Esophagus squamous epithelium (tissue), 5 donors: ENCODE data around the gene GATA2. TPM values are rescaled to one million over a fixed set of nuclear protein-coding genes. Genes with fewer than 3 reads are reported as not detected.

Experiments
- DNase-seq: peaks from one replicate; lab custom pipeline; 2025; lab: John Stamatoyannopoulos, UW
- H3K27ac ChIP-seq, 4 donors: fragments of 200-600 bp; sonication (generic); one replicate each; pipeline ENCODE4 v1.5.1; 2016 to 2019; ENCODE audit warnings: mild to moderate bottlenecking in 1 of 4
- H3K27me3 ChIP-seq, 4 donors: fragments of 200-600 bp; sonication (generic); 1 replicate in 3 of 4; 2 replicates in 1 of 4; pipeline versions ENCODE4 v1.5.1 to v1.6.0; 2017 to 2021; ENCODE audit warnings: antibody characterized with exemption in 1 of 4
- H3K36me3 ChIP-seq, 3 donors: fragments of 200-600 bp; sonication (generic); one replicate each; pipeline ENCODE4 v1.5.1; 2016 to 2019
- H3K4me1 ChIP-seq, 3 donors: fragments of 200-600 bp; sonication (generic); one replicate each; pipeline ENCODE4 v1.5.1; 2017 to 2019
- H3K4me3 ChIP-seq, 4 donors: fragments of 200-600 bp; sonication (generic); 1 replicate in 3 of 4; 2 replicates in 1 of 4; pipeline ENCODE4 v1.5.1; 2016 to 2019; ENCODE audit warnings: mild to moderate bottlenecking in 2 of 4, moderate library complexity in 1 of 4
- H3K9me3 ChIP-seq, 3 donors: fragments of 200-600 bp; sonication (generic); one replicate each; pipeline ENCODE4 v1.5.1; 2016 to 2019
- CTCF ChIP-seq, 6 experiments: fragments of 450-650 bp in 4 of 6; fragments of 200-600 bp in 2 of 6; sonication (generic) in 2 of 6; IDR thresholded peaks; one replicate each; pipeline ENCODE4 v1.5.1; 2016 to 2019; ENCODE audit warnings: antibody characterized with exemption in 6 of 6, mild to moderate bottlenecking in 4 of 6, moderate library complexity in 4 of 6
- POLR2A ChIP-seq, 4 donors: fragments of 450-650 bp; IDR thresholded peaks; one replicate each; pipeline ENCODE4 v1.6.1; 2017; ENCODE audit warnings: antibody characterized with exemption in 4 of 4, mild to moderate bottlenecking in 4 of 4, moderate library complexity in 3 of 4
- WGBS, 2 donors: methylation state at CpG; one replicate each; pipeline ENCODE4 v1.1.5; 2018; 5-methylcytosine and 5-hydroxymethylcytosine counted together
- intact Hi-C: fragments of 100-400 bp; cut with DNase I; formaldehyde crosslinking; loops from one replicate; pipeline ENCODE4 v1.15.0; 2022
- total RNA-seq, 4 donors: library from RNA; depleted of rRNA; stranded (reverse); fragments of >200 nt; gene quantifications; one replicate each; pipeline ENCODE4 v1.1.0, GENCODE V29; 2016
- donor health status: DM: yes; HTN: yes; CAD: no.

The GATA2 gene
- total RNA-seq, 4 donors from 2014 or later: 1.6 to 12.8 (median 1.9) TPM

GRCh38 chr3:128455116-128455515 is 37.9 kb downstream of the GATA2 start:
- H3K4me1 ChIP-seq: no peaks in the 10 kb centered on the region
- 67 to 78% methylated on average over 5 of the region's 5 CpGs for WGBS, 2 donors
- intact Hi-C loops: no loop called here
- no peak for TF ChIP-seq POLR2A (IDR thresholded peaks at IDR 0.05)
- TF ChIP-seq CTCF (IDR thresholded peaks at IDR 0.05): no peak
- no peaks in the 10 kb centered on the region for H3K9me3 ChIP-seq
- no peak overlapping the region for H3K4me3 ChIP-seq
- H3K27me3 ChIP-seq: peaks cover 0 to 57% (median 0%) of the 10 kb centered on the region in 4 donors
- no peak overlapping the region for H3K27ac ChIP-seq
- H3K36me3 ChIP-seq: no peaks in the 10 kb centered on the region
- no peak for DNase-seq

- Histone ChIP-seq H3K4me3 (no peak overlapping the region), H3K36me3 (no peaks in the 10 kb centered on the region), H3K4me1 (no peaks in the 10 kb centered on the region), H3K27me3 (peaks cover 0 to 57% (median 0%) of the 10 kb centered on the region in 4 donors), H3K27ac (no peak overlapping the region), H3K9me3 (no peaks in the 10 kb centered on the region)
- intact Hi-C loops: no loop called here
- no peak for DNase-seq
- WGBS, 2 donors: 76 to 100% methylated on average over 1 to 2 of the region's 2 CpGs
- TF ChIP-seq CTCF (IDR thresholded peaks at IDR 0.05): no peak
- no peak for TF ChIP-seq POLR2A (IDR thresholded peaks at IDR 0.05)
These were observed 38.7 kb downstream of the GATA2 start for GRCh38 chr3:128454310-128454618.

DNA sequence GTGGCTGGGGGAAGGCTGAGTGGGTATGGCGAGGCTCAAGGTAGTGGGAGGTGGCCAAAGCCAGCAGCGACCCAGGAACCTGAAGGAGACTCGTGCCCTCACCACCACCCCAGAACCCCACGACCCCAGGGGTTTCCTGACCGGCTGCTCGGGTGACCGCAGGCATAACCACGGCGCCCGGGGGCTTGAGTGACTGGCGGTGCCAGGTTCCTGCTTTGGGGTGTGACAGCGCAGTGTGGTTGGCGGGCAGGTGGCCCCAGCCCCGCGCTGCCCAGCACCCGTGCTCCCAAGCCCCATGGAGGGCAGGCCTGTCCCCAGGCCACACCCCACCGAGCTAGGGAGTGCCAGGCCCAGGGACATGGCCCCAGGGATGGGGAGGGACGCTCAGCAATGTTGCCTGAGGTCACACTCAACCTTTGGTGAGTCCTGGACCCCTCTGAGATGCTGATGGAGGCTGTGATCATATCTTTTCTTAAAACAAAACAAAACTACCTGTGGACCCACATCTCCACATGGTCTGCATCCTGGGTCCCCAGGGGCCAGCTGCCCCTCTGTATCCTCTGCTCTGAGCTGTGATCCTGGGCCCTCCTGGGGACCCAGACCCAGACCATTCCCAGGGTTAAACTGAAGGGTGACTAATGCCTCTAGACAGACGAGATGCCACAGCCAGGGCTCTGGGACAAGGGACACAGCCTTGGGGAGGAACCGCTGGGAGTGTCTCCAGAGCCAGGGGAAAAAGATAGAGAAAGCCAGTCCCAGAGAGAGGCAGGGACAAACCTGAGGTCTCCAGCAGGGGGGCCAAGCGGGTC is 39.3 kb downstream of the GATA2 start:
- H3K4me1 ChIP-seq: no peaks in the 10 kb centered on the region
- no peak overlapping the region for H3K27ac ChIP-seq
- WGBS, 2 donors: 49 to 68% methylated on average over 6 to 7 of the region's 21 CpGs
- H3K4me3 ChIP-seq: no peak overlapping the region
- no peaks in the 10 kb centered on the region for H3K36me3 ChIP-seq
- H3K27me3 ChIP-seq: peaks cover 0 to 57% (median 0%) of the 10 kb centered on the region in 4 donors
- DNase-seq: no peak
- no peaks in the 10 kb centered on the region for H3K9me3 ChIP-seq
- intact Hi-C loops: no loop called here
- TF ChIP-seq POLR2A (IDR thresholded peaks at IDR 0.05): no peak
- TF ChIP-seq CTCF (IDR thresholded peaks at IDR 0.05): no peak

DNA sequence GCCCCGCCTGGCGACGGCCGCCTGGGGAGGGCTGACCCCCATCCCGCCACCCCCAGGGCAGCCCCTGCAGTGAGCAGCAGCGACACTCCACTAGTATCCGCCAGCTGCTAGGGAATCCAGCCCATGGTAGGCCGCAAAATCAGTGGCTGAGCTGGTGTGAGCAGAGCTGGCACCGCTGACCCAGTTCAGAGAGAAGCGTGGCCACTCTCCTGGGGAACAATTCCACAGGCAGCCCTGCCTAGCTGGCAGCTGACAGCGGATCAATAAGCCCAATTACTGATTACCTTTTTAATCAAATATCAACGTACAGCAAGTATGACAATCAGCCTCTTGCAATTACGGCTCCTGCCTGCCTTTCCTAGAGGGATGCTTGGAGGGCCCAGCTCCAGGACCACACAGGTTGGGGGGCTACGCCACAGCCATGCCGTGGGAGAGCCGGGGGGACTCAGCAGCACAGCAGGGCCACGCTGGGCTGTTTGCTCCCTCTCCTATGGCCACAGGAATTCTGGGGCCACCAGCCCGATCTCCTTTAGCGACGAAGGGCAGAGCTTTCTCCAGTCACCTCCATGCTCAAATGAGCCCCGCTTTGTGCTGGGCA is 40.2 kb downstream of the GATA2 start:
- WGBS, 2 donors: 82 to 100% methylated on average over 1 to 10 of the region's 21 CpGs
- no peaks in the 10 kb centered on the region for H3K9me3 ChIP-seq
- intact Hi-C loops: no loop called here

More for the DNA sequence above, 40.2 kb downstream of the GATA2 start:
- Histone ChIP-seq H3K27ac (no peak overlapping the region), H3K36me3 (no peaks in the 10 kb centered on the region), H3K27me3 (peaks cover 0 to 50% (median 0%) of the 10 kb centered on the region in 4 donors), H3K4me3 (no peak overlapping the region), H3K4me1 (no peaks in the 10 kb centered on the region)
- no peak for DNase-seq
- TF ChIP-seq POLR2A (IDR thresholded peaks at IDR 0.05): no peak
- TF ChIP-seq CTCF (IDR thresholded peaks at IDR 0.05): no peak
